ENCODE measurements around the gene ERLIN1. TPM values are rescaled to one million over a fixed set of nuclear protein-coding genes. Genes with fewer than 3 reads are reported as not detected.

ERLIN1 gene
- total RNA-seq, 1 donor from 2014 or later, result 7.6 TPM

- ATAC-seq (ENCODE audit: low read depth) (no peak), DNase-seq (no peak)
- TF ChIP-seq CTCF (IDR thresholded peaks at IDR 0.05), result no peak
- no peaks in the 10 kb centered on the region for H3K4me1 Mint-ChIP-seq
- H3K27ac Mint-ChIP-seq, result no peak overlapping the region
- intact Hi-C loops (cut with micrococcal nuclease), result no loop called here
- H3K36me3 Mint-ChIP-seq (ENCODE audit: low read depth), result no peaks in the 10 kb centered on the region
- ChIA-PET POLR2A (no interaction called here), CTCF (no interaction called here)
- H3K4me3 Mint-ChIP-seq, result no peak overlapping the region
- peaks cover 13% of the 10 kb centered on the region for H3K9me3 Mint-ChIP-seq
- peaks cover 13% of the 10 kb centered on the region for H3K27me3 Mint-ChIP-seq
Observed at GRCh38 chr10:100135486-100135885, 50.3 kb downstream of the ERLIN1 start.

- TF ChIP-seq CTCF (IDR thresholded peaks at IDR 0.05), result no peak
- DNase-seq (no peak), ATAC-seq (ENCODE audit: low read depth) (no peak)
- Mint-ChIP-seq H3K4me1 (no peaks in the 10 kb centered on the region), H3K36me3 (ENCODE audit: low read depth) (no peaks in the 10 kb centered on the region), H3K9me3 (peaks cover 13% of the 10 kb centered on the region), H3K27me3 (peaks cover 20% of the 10 kb centered on the region), H3K27ac (no peak overlapping the region), H3K4me3 (no peak overlapping the region)
- intact Hi-C loops (cut with micrococcal nuclease), result no loop called here
- CTCF ChIA-PET, result no interaction called here
- POLR2A ChIA-PET, result no interaction called here
Observed at GRCh38 chr10:100133801-100134200, 52.0 kb downstream of the ERLIN1 start.

- Mint-ChIP-seq H3K27me3 (peaks cover 26% of the 10 kb centered on the region), H3K4me3 (no peak overlapping the region), H3K4me1 (no peaks in the 10 kb centered on the region), H3K9me3 (peaks cover 13% of the 10 kb centered on the region), H3K36me3 (ENCODE audit: low read depth) (no peaks in the 10 kb centered on the region), H3K27ac (no peak overlapping the region)
- TF ChIP-seq CTCF (IDR thresholded peaks at IDR 0.05), result no peak
- ChIA-PET POLR2A (no interaction called here), CTCF (no interaction called here)
- ATAC-seq (ENCODE audit: low read depth) (no peak), DNase-seq (no peak)
- intact Hi-C loops (cut with micrococcal nuclease), result no loop called here
Observed at GRCh38 chr10:100132427-100132826, 53.4 kb downstream of the ERLIN1 start.

GRCh38 chr10:100131571-100131970 is 54.3 kb downstream of the ERLIN1 start:
- Mint-ChIP-seq H3K27ac (no peak overlapping the region), H3K27me3 (peaks cover 26% of the 10 kb centered on the region)

GRCh38 chr10:100130831-100131230 is 55.0 kb downstream of the ERLIN1 start:
- TF ChIP-seq CTCF (IDR thresholded peaks at IDR 0.05), result no peak
- H3K27me3 Mint-ChIP-seq, result peaks cover 26% of the 10 kb centered on the region
- no peaks in the 10 kb centered on the region for H3K4me1 Mint-ChIP-seq
- H3K9me3 Mint-ChIP-seq, result peaks cover 12% of the 10 kb centered on the region
- POLR2A ChIA-PET, result no interaction called here
- no peak for ATAC-seq (ENCODE audit: low read depth)
- no peak overlapping the region for H3K27ac Mint-ChIP-seq
- no peak overlapping the region for H3K4me3 Mint-ChIP-seq
- no peaks in the 10 kb centered on the region for H3K36me3 Mint-ChIP-seq (ENCODE audit: low read depth)
- intact Hi-C loops (cut with micrococcal nuclease), result no loop called here
- CTCF ChIA-PET, result no interaction called here
- DNase-seq, result no peak

More at GRCh38 chr10:100131571-100131970, 54.3 kb downstream of the ERLIN1 start:
- Mint-ChIP-seq H3K9me3 (peaks cover 13% of the 10 kb centered on the region), H3K36me3 (ENCODE audit: low read depth) (no peaks in the 10 kb centered on the region), H3K4me3 (no peak overlapping the region), H3K4me1 (no peaks in the 10 kb centered on the region)
- no peak for ATAC-seq (ENCODE audit: low read depth)
- TF ChIP-seq CTCF (IDR thresholded peaks at IDR 0.05), result no peak
- ChIA-PET POLR2A (no interaction called here), CTCF (no interaction called here)
- DNase-seq, result no peak
- intact Hi-C loops (cut with micrococcal nuclease), result no loop called here

Measured in activated B cell treated with CpG ODN at 0.5 μM for 24 hours (primary cell).